Common myeloid progenitor, CD34-positive (primary cell): ENCODE data around the gene CBR4.

ENCODE experiments used
- CTCF ChIA-PET: fragments of 350-600 bp; sonication (Branson Sonifier 250); formaldehyde crosslinking; loops from one replicate; lab custom pipeline; 2021; ENCODE audit warnings: antibody characterized with exemption; lab: Charles Lee
- POLR2A ChIA-PET: fragments of 350-600 bp; sonication (Branson Sonifier 250); formaldehyde crosslinking; loops from one replicate; lab custom pipeline; 2021; ENCODE audit warnings: antibody characterized with exemption; lab: Charles Lee
- DNase-seq, 3 donors: peaks; one replicate each; pipeline versions ENCODE4 v3.0.0 to v3.0.0-alpha.2; 2013
- H3K27ac ChIP-seq, 2 experiments: 1 replicate in 1 of 2; 2 replicates in 1 of 2; pipeline ENCODE4 v1.7.0; 2013; ENCODE audit warnings: inconsistent platforms in 2 of 2, low read length in 2 of 2, mild to moderate bottlenecking in 2 of 2, low read depth in 1 of 2, moderate library complexity in 1 of 2; ENCODE audit not compliant: severe bottlenecking in 2 of 2, insufficient read depth in 1 of 2, poor library complexity in 1 of 2
- H3K27me3 ChIP-seq, 5 experiments: replicated peaks in 2 of 5; 1 replicate in 3 of 5; 2 replicates in 2 of 5; pipeline versions ENCODE4 v1.6.1 to v1.7.0; 2013; ENCODE audit warnings: low read length in 4 of 5, mild to moderate bottlenecking in 2 of 5, moderate library complexity in 2 of 5, inconsistent platforms in 1 of 5; ENCODE audit not compliant: insufficient read depth in 5 of 5, control insufficient read depth in 4 of 5
- H3K36me3 ChIP-seq, 4 experiments: 1 replicate in 2 of 4; 2 replicates in 2 of 4; pipeline versions ENCODE4 v1.6.1 to v1.7.0; 2013; ENCODE audit warnings: low read length in 3 of 4, control low read depth in 1 of 4, mild to moderate bottlenecking in 1 of 4; ENCODE audit not compliant: control insufficient read depth in 4 of 4, insufficient read depth in 4 of 4
- H3K4me1 ChIP-seq, 4 experiments: 1 replicate in 3 of 4; 2 replicates in 1 of 4; pipeline versions ENCODE4 v1.6.1 to v1.7.1; 2013; ENCODE audit warnings: low read length in 3 of 4, mild to moderate bottlenecking in 3 of 4, control low read depth in 1 of 4, inconsistent platforms in 1 of 4, moderate library complexity in 1 of 4; ENCODE audit not compliant: control insufficient read depth in 4 of 4, insufficient read depth in 4 of 4; ENCODE audit errors: control extremely low read depth in 1 of 4
- H3K4me3 ChIP-seq, 7 experiments: 1 replicate in 4 of 7; 2 replicates in 3 of 7; pipeline versions ENCODE4 v1.5.1 to v1.7.0; 2013; ENCODE audit warnings: mild to moderate bottlenecking in 7 of 7, low read length in 6 of 7, moderate library complexity in 6 of 7, inconsistent platforms in 2 of 7, low read depth in 2 of 7, control low read depth in 1 of 7; ENCODE audit not compliant: insufficient read depth in 4 of 7, control insufficient read depth in 1 of 7; ENCODE audit errors: extremely low read depth in 1 of 7
- H3K9me3 ChIP-seq, 5 experiments: 1 replicate in 4 of 5; 2 replicates in 1 of 5; pipeline versions ENCODE4 v1.6.1 to v1.7.1; 2013; ENCODE audit warnings: low read length in 4 of 5, mild to moderate bottlenecking in 2 of 5, inconsistent platforms in 1 of 5, low read depth in 1 of 5, moderate library complexity in 1 of 5; ENCODE audit not compliant: control insufficient read depth in 4 of 5, insufficient read depth in 2 of 5; ENCODE audit errors: control extremely low read depth in 1 of 5
- WGBS: methylation state at CpG from one replicate; pipeline ENCODE4 v1.1.5; 2013; ENCODE audit not compliant: insufficient coverage; 5-methylcytosine and 5-hydroxymethylcytosine counted together

Gene CBR4

DNA sequence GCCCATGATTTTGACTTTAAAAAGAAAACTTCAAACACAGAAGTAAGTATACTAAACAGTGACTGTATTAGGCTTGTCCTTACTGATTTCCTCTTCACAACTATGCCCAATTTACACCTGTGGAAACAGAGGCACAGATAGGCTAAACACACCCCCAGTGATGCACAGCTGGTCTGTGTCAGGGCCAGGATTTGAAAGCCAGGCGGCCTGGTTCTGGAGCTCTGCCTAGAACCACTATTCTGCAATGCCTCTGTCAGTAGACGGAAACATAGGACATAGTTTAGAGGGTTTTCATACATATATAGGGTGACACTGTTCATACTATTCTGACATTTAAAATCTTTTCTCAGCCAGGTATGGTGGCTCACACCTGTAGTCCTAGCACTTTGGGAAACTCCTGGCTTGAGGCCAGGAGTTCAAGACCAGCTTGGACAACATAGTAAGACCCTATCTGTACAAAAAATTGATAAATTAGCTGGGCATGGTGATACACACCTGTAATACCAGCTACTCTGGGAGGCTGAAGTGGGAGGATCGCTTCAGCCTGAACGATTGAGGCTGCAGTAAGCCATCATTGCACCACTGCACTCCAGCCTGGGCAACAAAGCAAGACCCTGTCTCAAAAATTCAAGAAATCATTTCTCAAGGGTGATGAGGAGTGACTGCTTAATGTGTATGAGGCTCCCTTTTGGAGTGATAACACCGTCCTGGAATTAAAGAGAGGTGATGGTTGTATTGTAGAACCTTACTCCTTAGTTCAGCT is 23.0 kb upstream of the CBR4 start:
- POLR2A ChIA-PET = no interaction called here
- H3K4me1 ChIP-seq = no peaks in the 10 kb centered on the region
- no peaks in the 10 kb centered on the region for H3K36me3 ChIP-seq
- WGBS = 100% methylated on average over 2 of the region's 5 CpGs
- no peak overlapping the region for H3K27ac ChIP-seq
- CTCF ChIA-PET = interaction anchor here (1.0 to 1.3 kb wide), 2 partner anchors 8 to 9 kb away, joined by 3 read pairs; no protein-coding TSS in a partner anchor
- H3K9me3 ChIP-seq = no peaks in the 10 kb centered on the region
- no peak for DNase-seq
- no peaks in the 10 kb centered on the region for H3K27me3 ChIP-seq
- H3K4me3 ChIP-seq = no peak overlapping the region

DNA sequence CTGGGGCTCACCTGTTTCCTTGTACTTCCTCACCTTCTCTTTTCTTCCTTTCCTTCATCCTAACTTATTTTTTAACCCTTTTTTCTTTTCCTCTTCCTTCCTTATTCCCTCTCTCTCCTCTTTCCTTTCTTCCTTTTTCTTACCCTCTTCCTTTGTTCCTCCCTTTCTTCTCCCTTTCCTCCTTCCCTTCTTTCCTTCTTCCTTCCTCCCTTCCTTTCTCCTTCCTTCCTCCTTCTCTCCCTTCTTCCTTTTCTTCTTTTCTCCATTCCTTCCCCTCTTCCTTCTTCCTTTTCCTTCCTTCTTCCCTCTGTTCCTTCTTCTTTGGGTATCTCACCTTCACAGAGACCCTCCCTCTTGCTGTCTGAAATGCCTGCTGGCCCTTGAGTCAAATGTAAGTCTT is 22.1 kb upstream of the CBR4 start:
- no peaks in the 10 kb centered on the region for H3K27me3 ChIP-seq
- H3K9me3 ChIP-seq = no peaks in the 10 kb centered on the region
- ChIA-PET CTCF (no interaction called here), POLR2A (no interaction called here)
- H3K27ac ChIP-seq = no peak overlapping the region
- no peak for DNase-seq
- H3K4me3 ChIP-seq = no peak overlapping the region
- H3K36me3 ChIP-seq = no peaks in the 10 kb centered on the region
- H3K4me1 ChIP-seq = no peaks in the 10 kb centered on the region

DNA sequence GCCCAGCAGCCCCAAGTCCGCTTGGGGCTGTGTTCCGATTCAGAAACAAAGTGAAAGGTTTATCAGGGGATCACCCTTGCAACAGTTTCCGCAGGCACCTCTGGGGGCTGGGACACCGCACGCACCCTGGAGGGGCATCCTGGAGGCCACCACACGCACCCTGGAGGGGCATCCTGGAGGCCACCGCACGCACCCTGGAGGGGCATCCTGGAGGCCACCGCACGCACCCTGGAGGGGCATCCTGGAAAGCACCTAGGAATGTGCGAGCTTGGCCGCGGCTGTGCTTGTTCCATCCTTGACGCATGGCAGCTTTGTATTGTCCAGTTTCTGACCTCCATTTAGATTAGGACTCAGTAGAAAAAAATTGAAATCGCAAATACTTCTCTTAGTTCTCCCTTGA is 21.3 kb upstream of the CBR4 start:
- Histone ChIP-seq H3K4me3 (no peak overlapping the region), H3K27me3 (no peaks in the 10 kb centered on the region), H3K9me3 (no peaks in the 10 kb centered on the region), H3K27ac (no peak overlapping the region), H3K36me3 (no peaks in the 10 kb centered on the region), H3K4me1 (no peaks in the 10 kb centered on the region)
- CTCF ChIA-PET = no interaction called here
- 93% methylated on average over 15 of the region's 15 CpGs for WGBS
- POLR2A ChIA-PET = no interaction called here
- DNase-seq = no peak

DNA sequence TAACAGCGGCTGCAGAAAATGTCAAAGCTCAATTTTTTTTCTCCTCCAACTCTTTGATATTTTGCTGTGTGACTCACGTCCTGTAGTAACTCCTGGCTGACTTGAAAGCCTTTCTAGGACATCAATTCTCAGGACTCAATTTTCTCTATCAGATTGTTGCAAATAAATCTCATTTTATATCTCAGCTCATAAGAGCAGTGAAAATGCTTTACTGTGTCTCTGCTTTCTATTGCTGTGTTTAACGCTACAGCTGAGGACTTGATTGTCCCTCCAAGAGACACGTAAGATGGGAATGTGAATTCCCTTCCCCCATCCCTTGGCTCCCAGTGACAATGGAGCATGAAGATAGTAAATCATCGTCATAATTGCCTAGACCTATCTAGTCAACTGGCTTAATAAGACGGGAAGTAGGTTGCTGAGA is 20.5 kb upstream of the CBR4 start:
- ChIA-PET POLR2A (no interaction called here), CTCF (interaction anchor here (1.0 kb wide), 1 partner anchor 17 kb away, joined by 4 read pairs; no protein-coding TSS in a partner anchor)
- Histone ChIP-seq H3K4me1 (no peaks in the 10 kb centered on the region), H3K4me3 (no peak overlapping the region), H3K27me3 (no peaks in the 10 kb centered on the region), H3K27ac (no peak overlapping the region), H3K9me3 (no peaks in the 10 kb centered on the region), H3K36me3 (no peaks in the 10 kb centered on the region)
- 93% methylated on average over 6 of the region's 6 CpGs for WGBS
- no peak for DNase-seq

DNA sequence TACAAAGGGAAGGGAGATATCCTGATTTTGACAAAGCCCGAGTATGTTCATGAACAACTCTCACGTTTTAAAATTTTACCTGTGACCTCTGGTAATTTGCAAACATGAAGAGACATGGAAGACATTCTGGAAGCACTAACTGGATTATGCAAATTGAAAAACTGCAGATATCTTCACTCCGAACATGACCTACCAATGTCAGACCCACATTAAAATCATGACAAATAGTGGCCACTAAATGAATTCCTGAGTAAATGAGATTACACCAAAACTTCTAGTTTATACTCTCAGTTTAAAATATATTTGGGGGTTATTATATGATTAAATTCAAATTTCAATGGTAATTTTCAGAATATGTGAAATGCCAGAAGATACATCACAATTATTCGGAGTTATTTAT is 19.9 kb upstream of the CBR4 start:
- no peaks in the 10 kb centered on the region for H3K4me1 ChIP-seq
- DNase-seq = no peak
- H3K36me3 ChIP-seq = no peaks in the 10 kb centered on the region
- H3K27me3 ChIP-seq = no peaks in the 10 kb centered on the region
- WGBS = 100% methylated on average over 2 of the region's 4 CpGs
- POLR2A ChIA-PET = no interaction called here
- H3K4me3 ChIP-seq = no peak overlapping the region
- no peaks in the 10 kb centered on the region for H3K9me3 ChIP-seq
- no peak overlapping the region for H3K27ac ChIP-seq
- CTCF ChIA-PET = interaction anchor here (1.0 kb wide), 1 partner anchor 17 kb away, joined by 4 read pairs; no protein-coding TSS in a partner anchor

DNA sequence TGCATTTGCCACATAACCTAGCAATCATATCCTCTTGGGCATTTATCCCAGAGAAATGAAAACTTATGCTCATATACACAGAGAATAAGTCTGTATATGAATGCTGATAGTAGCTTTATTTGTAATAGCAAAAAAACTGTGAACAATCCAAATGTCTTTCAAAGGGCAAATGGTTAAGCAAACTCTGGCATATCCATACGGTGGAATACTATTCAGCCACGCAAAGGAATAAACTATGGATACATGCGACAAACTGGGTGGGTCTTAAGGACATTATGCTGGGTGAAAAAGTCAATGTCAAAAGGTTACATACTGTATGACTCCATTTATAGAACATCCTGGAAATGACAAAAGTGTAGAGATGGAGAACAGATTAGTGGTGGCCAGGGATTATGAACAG is 17.6 kb upstream of the CBR4 start:
- CTCF ChIA-PET = no interaction called here
- no peak for DNase-seq
- POLR2A ChIA-PET = interaction anchor here (0.6 kb wide), 1 partner anchor 71 kb away, joined by 4 read pairs; no protein-coding TSS in a partner anchor
- H3K36me3 ChIP-seq = no peaks in the 10 kb centered on the region
- H3K4me1 ChIP-seq = no peaks in the 10 kb centered on the region
- no peak overlapping the region for H3K4me3 ChIP-seq
- 100% methylated on average over 2 of the region's 3 CpGs for WGBS
- H3K9me3 ChIP-seq = no peaks in the 10 kb centered on the region
- H3K27me3 ChIP-seq = no peaks in the 10 kb centered on the region
- no peak overlapping the region for H3K27ac ChIP-seq

DNA sequence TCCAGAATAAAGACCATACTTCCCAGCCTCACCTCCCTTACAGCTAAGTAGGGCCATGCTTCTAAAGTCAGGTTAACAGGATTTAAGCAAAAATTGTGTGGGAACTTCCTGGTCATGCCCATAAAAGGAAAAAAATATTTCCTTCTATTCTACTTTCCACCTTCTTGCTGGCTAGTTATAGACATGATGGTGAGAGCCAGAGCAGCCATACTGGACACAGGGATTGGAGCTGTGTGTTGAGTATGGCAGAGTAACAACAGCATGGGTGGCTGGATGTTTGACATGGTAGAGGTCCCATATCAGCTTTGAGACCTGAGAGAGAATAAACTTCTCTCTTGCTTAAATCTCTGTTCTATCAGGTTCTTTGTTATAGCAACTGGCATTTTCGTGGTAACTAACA is 15.1 kb upstream of the CBR4 start:
- POLR2A ChIA-PET = no interaction called here
- no CpG with 5 or more reads among the region's 1 CpG for WGBS
- CTCF ChIA-PET = interaction anchor here (0.8 to 2.9 kb wide), 16 partner anchors 8 to 541 kb away, joined by 3 to 19 read pairs (median 3); no protein-coding TSS in a partner anchor
- DNase-seq = no peak
- H3K27me3 ChIP-seq = no peaks in the 10 kb centered on the region
- H3K4me1 ChIP-seq = no peaks in the 10 kb centered on the region
- H3K9me3 ChIP-seq = no peaks in the 10 kb centered on the region
- H3K36me3 ChIP-seq = no peaks in the 10 kb centered on the region
- no peak overlapping the region for H3K4me3 ChIP-seq
- H3K27ac ChIP-seq = no peak overlapping the region
